ENCODE measurements around the gene SMAD6. TPM values are rescaled to one million over a fixed set of nuclear protein-coding genes. Genes with fewer than 3 reads are reported as not detected.

SMAD6 gene
- total RNA-seq, 1 donor from 2014 or later, result 14.6 TPM

DNA sequence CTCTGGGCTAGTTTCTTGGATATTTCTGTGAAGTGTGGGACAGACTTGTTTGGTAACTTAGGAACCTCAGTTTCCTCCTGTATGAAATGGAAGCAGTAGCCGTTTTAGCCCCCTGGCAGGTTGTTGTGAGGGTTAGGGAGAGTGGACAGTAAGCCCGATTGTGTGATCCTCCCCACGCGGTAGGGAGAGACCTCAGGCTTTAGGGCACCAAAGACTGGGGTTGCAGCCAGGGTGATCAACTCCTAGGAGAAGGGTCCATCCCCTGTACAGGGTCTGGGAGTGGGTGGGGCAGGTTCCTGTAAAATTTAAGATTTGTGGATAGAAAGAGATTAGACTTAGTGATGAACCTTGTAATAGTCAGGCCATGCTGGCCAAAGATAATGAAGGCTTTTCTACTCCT lies 120.5 kb downstream of the SMAD6 start:
- TF ChIP-seq, protein P1, sequence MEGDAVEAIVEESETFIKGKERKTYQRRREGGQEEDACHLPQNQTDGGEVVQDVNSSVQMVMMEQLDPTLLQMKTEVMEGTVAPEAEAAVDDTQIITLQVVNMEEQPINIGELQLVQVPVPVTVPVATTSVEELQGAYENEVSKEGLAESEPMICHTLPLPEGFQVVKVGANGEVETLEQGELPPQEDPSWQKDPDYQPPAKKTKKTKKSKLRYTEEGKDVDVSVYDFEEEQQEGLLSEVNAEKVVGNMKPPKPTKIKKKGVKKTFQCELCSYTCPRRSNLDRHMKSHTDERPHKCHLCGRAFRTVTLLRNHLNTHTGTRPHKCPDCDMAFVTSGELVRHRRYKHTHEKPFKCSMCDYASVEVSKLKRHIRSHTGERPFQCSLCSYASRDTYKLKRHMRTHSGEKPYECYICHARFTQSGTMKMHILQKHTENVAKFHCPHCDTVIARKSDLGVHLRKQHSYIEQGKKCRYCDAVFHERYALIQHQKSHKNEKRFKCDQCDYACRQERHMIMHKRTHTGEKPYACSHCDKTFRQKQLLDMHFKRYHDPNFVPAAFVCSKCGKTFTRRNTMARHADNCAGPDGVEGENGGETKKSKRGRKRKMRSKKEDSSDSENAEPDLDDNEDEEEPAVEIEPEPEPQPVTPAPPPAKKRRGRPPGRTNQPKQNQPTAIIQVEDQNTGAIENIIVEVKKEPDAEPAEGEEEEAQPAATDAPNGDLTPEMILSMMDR (IDR thresholded peaks at IDR 0.05), result no peak
- DNase-seq (ENCODE audit: extremely low spot score, unreplicated experiment), result no peak
- Mint-ChIP-seq H3K4me3 (ENCODE audit: unreplicated experiment) (no peak overlapping the region), H3K27me3 (ENCODE audit: unreplicated experiment) (no peaks in the 10 kb centered on the region), H3K4me1 (ENCODE audit: unreplicated experiment) (peaks cover 30% of the 10 kb centered on the region), H3K27ac (ENCODE audit: unreplicated experiment) (no peak overlapping the region), H3K9me3 (ENCODE audit: unreplicated experiment) (no peaks in the 10 kb centered on the region), H3K36me3 (ENCODE audit: unreplicated experiment) (no peaks in the 10 kb centered on the region)

DNA sequence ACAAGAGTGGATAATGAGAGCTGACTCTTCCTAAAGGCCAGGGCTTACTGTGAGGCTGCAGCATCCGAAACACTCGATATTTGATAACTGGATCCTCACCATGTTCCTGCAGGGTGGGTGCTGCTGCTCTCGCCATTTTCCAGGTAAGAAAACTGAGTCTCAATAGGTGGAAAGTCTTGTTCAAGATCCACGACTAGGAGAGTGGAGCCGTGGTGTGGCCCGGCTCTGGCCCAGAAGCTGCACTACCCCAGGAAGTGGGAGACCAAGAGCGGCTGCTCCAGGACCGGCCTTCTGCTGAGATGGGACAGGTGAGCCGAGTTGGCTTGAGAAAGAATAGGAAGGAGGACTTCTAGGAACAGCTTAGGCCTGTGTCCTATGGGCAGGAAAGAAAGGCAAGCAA lies 121.6 kb downstream of the SMAD6 start:
- H3K4me3 Mint-ChIP-seq (ENCODE audit: unreplicated experiment), result no peak overlapping the region
- peaks cover 30% of the 10 kb centered on the region for H3K4me1 Mint-ChIP-seq (ENCODE audit: unreplicated experiment)
- no peak for DNase-seq (ENCODE audit: extremely low spot score, unreplicated experiment)
- no peaks in the 10 kb centered on the region for H3K36me3 Mint-ChIP-seq (ENCODE audit: unreplicated experiment)
- no peaks in the 10 kb centered on the region for H3K9me3 Mint-ChIP-seq (ENCODE audit: unreplicated experiment)
- H3K27ac Mint-ChIP-seq (ENCODE audit: unreplicated experiment), result no peak overlapping the region
- TF ChIP-seq, protein P1 (IDR thresholded peaks at IDR 0.05), result no peak
- H3K27me3 Mint-ChIP-seq (ENCODE audit: unreplicated experiment), result no peaks in the 10 kb centered on the region

DNA sequence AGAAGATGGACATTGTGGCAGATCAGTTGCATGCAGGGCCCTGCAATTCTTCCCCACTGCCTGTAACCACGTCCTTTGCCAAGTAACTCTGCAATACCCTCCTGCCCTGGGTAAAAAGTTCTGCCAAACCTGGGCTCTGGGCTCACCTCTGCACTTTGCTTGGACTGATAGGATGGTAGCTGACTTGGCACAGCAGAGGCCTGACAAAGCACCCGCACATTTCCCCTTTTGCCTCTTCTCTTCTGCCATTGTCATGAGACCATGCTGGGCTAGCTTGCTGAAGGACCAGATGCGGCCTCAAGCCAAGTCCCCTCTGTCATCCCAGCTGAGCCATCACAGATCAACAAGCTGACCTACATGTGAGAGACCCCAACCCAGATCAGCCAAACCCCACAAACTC lies 122.4 kb downstream of the SMAD6 start:
- DNase-seq (ENCODE audit: extremely low spot score, unreplicated experiment), result no peak
- H3K9me3 Mint-ChIP-seq (ENCODE audit: unreplicated experiment), result no peaks in the 10 kb centered on the region
- H3K4me1 Mint-ChIP-seq (ENCODE audit: unreplicated experiment), result peaks cover 23% of the 10 kb centered on the region
- H3K27me3 Mint-ChIP-seq (ENCODE audit: unreplicated experiment), result no peaks in the 10 kb centered on the region
- TF ChIP-seq, protein P1 (IDR thresholded peaks at IDR 0.05), result no peak
- no peak overlapping the region for H3K4me3 Mint-ChIP-seq (ENCODE audit: unreplicated experiment)
- H3K36me3 Mint-ChIP-seq (ENCODE audit: unreplicated experiment), result no peaks in the 10 kb centered on the region
- H3K27ac Mint-ChIP-seq (ENCODE audit: unreplicated experiment), result no peak overlapping the region

DNA sequence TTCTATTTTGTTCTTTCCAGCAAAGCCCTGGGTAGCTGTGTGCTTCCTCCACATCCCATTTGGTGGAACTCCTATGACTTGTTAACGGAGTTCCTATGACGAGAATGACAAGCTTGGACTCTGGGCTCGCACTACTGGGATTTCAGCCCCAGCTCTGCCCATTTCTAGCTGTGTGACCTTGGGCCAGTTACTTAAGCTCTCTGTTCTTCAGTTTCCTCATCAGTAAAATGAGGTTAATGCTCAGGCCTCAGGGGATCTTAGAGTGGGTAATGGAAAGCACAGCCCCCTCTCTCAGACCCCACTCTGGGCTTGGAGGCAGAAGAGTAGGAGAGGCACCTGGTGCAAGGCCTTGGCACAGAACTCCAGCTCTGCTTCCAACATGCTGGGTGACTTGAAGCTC lies 123.1 kb downstream of the SMAD6 start:
- TF ChIP-seq, protein P1 (IDR thresholded peaks at IDR 0.05), result no peak
- no peaks in the 10 kb centered on the region for H3K27me3 Mint-ChIP-seq (ENCODE audit: unreplicated experiment)
- DNase-seq (ENCODE audit: extremely low spot score, unreplicated experiment), result no peak
- no peak overlapping the region for H3K27ac Mint-ChIP-seq (ENCODE audit: unreplicated experiment)
- H3K36me3 Mint-ChIP-seq (ENCODE audit: unreplicated experiment), result no peaks in the 10 kb centered on the region
- H3K4me3 Mint-ChIP-seq (ENCODE audit: unreplicated experiment), result no peak overlapping the region
- H3K4me1 Mint-ChIP-seq (ENCODE audit: unreplicated experiment), result peaks cover 26% of the 10 kb centered on the region
- H3K9me3 Mint-ChIP-seq (ENCODE audit: unreplicated experiment), result no peaks in the 10 kb centered on the region

DNA sequence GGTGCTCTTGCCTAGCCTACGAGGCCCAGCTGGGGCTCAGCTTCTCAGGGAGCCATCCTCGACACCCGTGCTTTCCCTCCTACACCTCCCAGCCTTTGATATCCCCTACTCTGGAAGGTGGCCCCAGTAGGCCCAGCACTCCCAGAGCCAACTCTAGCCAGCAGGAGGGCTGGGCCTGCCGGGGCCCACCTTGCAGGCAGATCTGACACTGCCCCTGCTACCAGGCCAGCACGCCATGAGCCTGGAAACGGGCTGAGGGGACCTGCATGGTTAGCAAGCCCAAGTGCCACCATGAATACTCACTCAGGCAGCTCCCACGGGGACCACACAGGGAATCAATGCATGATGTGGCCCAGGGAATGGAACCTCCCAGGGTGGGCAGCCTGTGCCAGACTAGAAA lies 123.7 kb downstream of the SMAD6 start:
- Mint-ChIP-seq H3K4me3 (ENCODE audit: unreplicated experiment) (no peak overlapping the region), H3K9me3 (ENCODE audit: unreplicated experiment) (no peaks in the 10 kb centered on the region), H3K36me3 (ENCODE audit: unreplicated experiment) (no peaks in the 10 kb centered on the region), H3K27ac (ENCODE audit: unreplicated experiment) (no peak overlapping the region), H3K27me3 (ENCODE audit: unreplicated experiment) (no peaks in the 10 kb centered on the region), H3K4me1 (ENCODE audit: unreplicated experiment) (peaks cover 26% of the 10 kb centered on the region)
- no peak for DNase-seq (ENCODE audit: extremely low spot score, unreplicated experiment)
- TF ChIP-seq, protein P1 (IDR thresholded peaks at IDR 0.05), result no peak
